HG03432 (cell line): Measurements from ENCODE around the gene POLR3A.

Source experiments
- ATAC-seq: cut with Tn5 transposase; IDR thresholded peaks from one replicate; pipeline ENCODE4 v1.9.1; 2021; ENCODE audit warnings: mild to moderate bottlenecking, moderate library complexity; ENCODE audit not compliant: unreplicated experiment

POLR3A gene

GRCh38 chr10:77983384-77984341 is 45.7 kb downstream of the POLR3A start:
- ATAC-seq, result no peak

- no peak for ATAC-seq
These were observed 48.0 kb downstream of the POLR3A start for GRCh38 chr10:77981281-77981680.

- no peak for ATAC-seq
These were observed 50.1 kb downstream of the POLR3A start for GRCh38 chr10:77979221-77979620.

GRCh38 chr10:77978360-77978759 is 51.0 kb downstream of the POLR3A start:
- no peak for ATAC-seq

- ATAC-seq, result no peak
These were observed 51.4 kb downstream of the POLR3A start for GRCh38 chr10:77977934-77978333.

GRCh38 chr10:77977016-77977415 is 52.3 kb downstream of the POLR3A start:
- no peak for ATAC-seq

GRCh38 chr10:77975086-77975666 is 54.1 kb downstream of the POLR3A start:
- ATAC-seq, result no peak

GRCh38 chr10:77974396-77975074 is 54.8 kb downstream of the POLR3A start:
- ATAC-seq, result no peak

- ATAC-seq, result no peak
These were observed 56.0 kb downstream of the POLR3A start for GRCh38 chr10:77973276-77973675.

GRCh38 chr10:77972148-77972547 is 57.2 kb downstream of the POLR3A start:
- ATAC-seq, result no peak

GRCh38 chr10:77971804-77972144 is 57.5 kb downstream of the POLR3A start:
- no peak for ATAC-seq

GRCh38 chr10:77970869-77971803 is 58.2 kb downstream of the POLR3A start:
- no peak for ATAC-seq

GRCh38 chr10:77969114-77969513 is 60.2 kb downstream of the POLR3A start:
- no peak for ATAC-seq

GRCh38 chr10:77967611-77968022 is 61.7 kb downstream of the POLR3A start:
- no peak for ATAC-seq

- no peak for ATAC-seq
These were observed 64.0 kb downstream of the POLR3A start for GRCh38 chr10:77965294-77965693.

GRCh38 chr10:77964811-77965210 is 64.5 kb downstream of the POLR3A start:
- ATAC-seq, result no peak

- no peak for ATAC-seq
These were observed 65.4 kb downstream of the POLR3A start for GRCh38 chr10:77963901-77964300.

- no peak for ATAC-seq
These were observed 66.8 kb downstream of the POLR3A start for GRCh38 chr10:77962350-77963146.

GRCh38 chr10:77961668-77962067 is 67.6 kb downstream of the POLR3A start:
- no peak for ATAC-seq

GRCh38 chr10:77960829-77961329 is 68.4 kb downstream of the POLR3A start:
- no peak for ATAC-seq
